Testis (tissue), 5 donors: Measurements from ENCODE around the gene PBX1. TPM values are rescaled to one million over a fixed set of nuclear protein-coding genes. Genes with fewer than 3 reads are reported as not detected.

Experiments used
- DNase-seq: peaks from one replicate; pipeline ENCODE4 v3.0.0-alpha.2; 2019
- H3K27ac ChIP-seq, 2 donors: fragments of 200-600 bp; sonication (generic); one replicate each; pipeline ENCODE4 v1.5.1; 2019
- H3K27me3 ChIP-seq: fragments of 200-600 bp; sonication (generic); one replicate; pipeline ENCODE4 v1.5.1; 2019
- H3K36me3 ChIP-seq: fragments of 200-600 bp; sonication (generic); one replicate; pipeline ENCODE4 v1.5.1; 2017; ENCODE audit warnings: low read depth; ENCODE audit errors: missing control alignments
- H3K4me1 ChIP-seq: fragments of 200-600 bp; sonication (generic); one replicate; pipeline ENCODE4 v1.5.1; 2019
- H3K4me3 ChIP-seq, 2 donors: fragments of 200-600 bp; sonication (generic); one replicate each; pipeline ENCODE4 v1.5.1; 2017 to 2019
- H3K9me3 ChIP-seq: fragments of 200-600 bp; sonication (generic); one replicate; pipeline ENCODE4 v1.5.1; 2017
- POLR2A ChIP-seq: fragments of 450-650 bp; IDR thresholded peaks from one replicate; pipeline ENCODE4 v1.6.1; 2017; ENCODE audit warnings: antibody characterized with exemption, mild to moderate bottlenecking, moderate library complexity
- WGBS, 2 donors: methylation state at CpG; one replicate each; pipeline ENCODE4 v1.1.5; 2018; 5-methylcytosine and 5-hydroxymethylcytosine counted together
- intact Hi-C: fragments of 100-400 bp; cut with DNase I; formaldehyde crosslinking; loops from one replicate; pipeline ENCODE4 v1.15.1; 2023; ENCODE audit warnings: low total_unique reads
- long read RNA-seq, 2 donors: transcript quantifications; one replicate each; lab custom pipeline, GENCODE V29; 2026
- polyA plus RNA-seq: library from polyadenylated mRNA; stranded (reverse); fragments of 350-450 nt; fragmentation: Illumina TruSeq; extraction: RNeasy Lipid Tissue Mini Kit (QIAGEN cat#74804); gene quantifications from one replicate; pipeline ENCODE4 v1.2.3, GENCODE V29; 2014; ENCODE audit warnings: low read depth, low replicate concordance; ENCODE audit not compliant: insufficient read depth
- total RNA-seq, 2 donors: library from RNA; depleted of rRNA; stranded (reverse); fragments of >200 nt; gene quantifications; one replicate each; pipeline ENCODE4 v1.2.3, GENCODE V29; 2016
- TF ChIP-seq, protein P1 (sequence below), 3 experiments: fragments of 450-650 bp in 2 of 3; fragments of 200-600 bp in 1 of 3; sonication (generic) in 1 of 3; IDR thresholded peaks; one replicate each; pipeline ENCODE4 v1.5.1; 2016 to 2019; ENCODE audit warnings: antibody characterized with exemption in 3 of 3, mild to moderate bottlenecking in 2 of 3, moderate library complexity in 1 of 3

PBX1 gene
- total RNA-seq, result 10 to 100 TPM; 20.3 to 25.0 TPM
- polyA plus RNA-seq, result 20.2 TPM
- long read RNA-seq, donor 1, full-length matches to known transcripts, result 25 of 109 reads
- long read RNA-seq, donor 1, partial matches to known transcripts, result 84 of 109 reads
- long read RNA-seq, donor 1, other reads (novel, unspliced or antisense), result 0 of 109 reads
- long read RNA-seq, donor 2, full-length matches to known transcripts, result 9 of 49 reads
- long read RNA-seq, donor 2, partial matches to known transcripts, result 40 of 49 reads
- long read RNA-seq, donor 2, other reads (novel, unspliced or antisense), result 0 of 49 reads

DNA sequence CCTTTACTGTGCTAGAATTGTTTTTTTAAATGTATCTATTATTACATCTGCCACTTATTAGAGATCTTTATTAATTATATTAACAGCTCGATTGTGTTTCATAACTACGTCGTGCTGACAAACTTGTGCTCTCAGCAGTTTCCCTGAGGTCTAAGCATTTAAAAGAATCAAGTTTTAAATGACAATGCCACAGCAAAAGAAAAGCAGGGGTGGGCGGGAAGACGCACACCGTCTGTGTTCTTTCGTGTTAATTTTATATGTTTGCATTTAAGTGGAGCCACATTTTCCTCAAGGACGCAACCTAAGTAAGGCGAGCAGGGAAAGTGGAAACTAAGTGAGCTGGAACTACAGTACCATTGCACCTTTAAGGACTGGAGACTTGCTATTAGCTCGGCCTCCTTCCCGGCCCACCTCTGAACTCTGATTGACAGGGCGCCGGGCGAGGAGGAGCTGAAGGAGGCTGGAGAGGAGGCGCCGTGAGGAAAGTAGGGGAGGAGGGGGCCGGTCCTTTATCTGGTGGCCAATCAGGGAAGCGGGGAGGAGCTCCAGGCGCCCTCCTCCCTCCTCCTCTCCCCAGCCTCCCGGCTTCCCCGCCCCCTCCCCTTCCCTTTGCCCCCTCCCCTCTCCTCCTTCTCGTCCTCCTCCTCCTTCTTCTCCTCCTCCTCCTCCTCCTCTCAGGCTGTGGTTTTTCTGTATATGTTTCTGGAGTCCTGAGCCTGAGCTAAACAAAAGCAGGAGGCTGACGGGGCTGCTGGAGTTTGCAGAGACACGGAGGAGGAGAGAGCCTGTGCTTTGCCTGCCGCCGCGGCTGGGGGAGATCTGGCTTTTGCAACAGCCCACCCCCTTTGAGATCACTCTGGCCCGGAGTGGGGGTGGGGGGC lies at the start of gene PBX1:
TSS of gene PBX1 (plus strand) at position 724 of the 881 bp plus-strand sequence.
- no peaks in the 10 kb centered on the region for H3K4me1 ChIP-seq
- H3K36me3 ChIP-seq, result no peaks in the 10 kb centered on the region
- peak within 1 kb of the TSS; percentile 66 to 81 for H3K4me3 ChIP-seq
- H3K27ac ChIP-seq, result peak within 1 kb of the TSS; percentile 86 to 92
- intact Hi-C loops, result no loop called here
- DNase-seq, result peak; percentile 99
- no peaks in the 10 kb centered on the region for H3K9me3 ChIP-seq
- TF ChIP-seq, protein P1, sequence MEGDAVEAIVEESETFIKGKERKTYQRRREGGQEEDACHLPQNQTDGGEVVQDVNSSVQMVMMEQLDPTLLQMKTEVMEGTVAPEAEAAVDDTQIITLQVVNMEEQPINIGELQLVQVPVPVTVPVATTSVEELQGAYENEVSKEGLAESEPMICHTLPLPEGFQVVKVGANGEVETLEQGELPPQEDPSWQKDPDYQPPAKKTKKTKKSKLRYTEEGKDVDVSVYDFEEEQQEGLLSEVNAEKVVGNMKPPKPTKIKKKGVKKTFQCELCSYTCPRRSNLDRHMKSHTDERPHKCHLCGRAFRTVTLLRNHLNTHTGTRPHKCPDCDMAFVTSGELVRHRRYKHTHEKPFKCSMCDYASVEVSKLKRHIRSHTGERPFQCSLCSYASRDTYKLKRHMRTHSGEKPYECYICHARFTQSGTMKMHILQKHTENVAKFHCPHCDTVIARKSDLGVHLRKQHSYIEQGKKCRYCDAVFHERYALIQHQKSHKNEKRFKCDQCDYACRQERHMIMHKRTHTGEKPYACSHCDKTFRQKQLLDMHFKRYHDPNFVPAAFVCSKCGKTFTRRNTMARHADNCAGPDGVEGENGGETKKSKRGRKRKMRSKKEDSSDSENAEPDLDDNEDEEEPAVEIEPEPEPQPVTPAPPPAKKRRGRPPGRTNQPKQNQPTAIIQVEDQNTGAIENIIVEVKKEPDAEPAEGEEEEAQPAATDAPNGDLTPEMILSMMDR (IDR thresholded peaks at IDR 0.05), result no peak
- peak; percentile 47 for TF ChIP-seq POLR2A
- H3K27me3 ChIP-seq, result no peaks in the 10 kb centered on the region
- 0 to 1% methylated on average over 22 to 26 of the region's 28 CpGs for WGBS, 2 donors

DNA sequence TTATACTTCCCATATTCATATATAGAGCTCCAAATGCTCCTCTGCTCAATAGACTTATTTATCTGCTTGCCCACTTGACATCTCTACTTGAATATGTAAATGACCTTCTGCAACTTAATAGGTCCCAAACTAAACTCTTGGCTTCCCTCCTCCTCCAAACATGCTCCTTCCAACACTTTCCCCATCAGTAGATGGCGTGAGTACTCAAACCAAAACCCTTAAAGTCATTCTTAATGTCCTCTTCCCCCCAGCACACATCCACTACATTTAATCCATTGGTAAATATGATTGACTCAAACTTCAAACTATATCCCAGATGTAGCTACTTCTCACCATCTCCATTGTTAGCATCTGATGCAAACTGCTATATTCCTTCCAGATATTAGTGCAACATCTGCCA lies 48.5 kb upstream of the PBX1 start:
- no peak for DNase-seq
- WGBS, 2 donors, result 80 to 89% methylated on average over 1 of the region's 1 CpG
- no peak overlapping the region for H3K4me3 ChIP-seq
- H3K36me3 ChIP-seq, result no peaks in the 10 kb centered on the region
- intact Hi-C loops, result no loop called here
- no peaks in the 10 kb centered on the region for H3K4me1 ChIP-seq
- no peaks in the 10 kb centered on the region for H3K9me3 ChIP-seq
- H3K27ac ChIP-seq, result no peak overlapping the region
- no peaks in the 10 kb centered on the region for H3K27me3 ChIP-seq
- TF ChIP-seq, protein P1 (IDR thresholded peaks at IDR 0.05), result no peak
- no peak for TF ChIP-seq POLR2A

DNA sequence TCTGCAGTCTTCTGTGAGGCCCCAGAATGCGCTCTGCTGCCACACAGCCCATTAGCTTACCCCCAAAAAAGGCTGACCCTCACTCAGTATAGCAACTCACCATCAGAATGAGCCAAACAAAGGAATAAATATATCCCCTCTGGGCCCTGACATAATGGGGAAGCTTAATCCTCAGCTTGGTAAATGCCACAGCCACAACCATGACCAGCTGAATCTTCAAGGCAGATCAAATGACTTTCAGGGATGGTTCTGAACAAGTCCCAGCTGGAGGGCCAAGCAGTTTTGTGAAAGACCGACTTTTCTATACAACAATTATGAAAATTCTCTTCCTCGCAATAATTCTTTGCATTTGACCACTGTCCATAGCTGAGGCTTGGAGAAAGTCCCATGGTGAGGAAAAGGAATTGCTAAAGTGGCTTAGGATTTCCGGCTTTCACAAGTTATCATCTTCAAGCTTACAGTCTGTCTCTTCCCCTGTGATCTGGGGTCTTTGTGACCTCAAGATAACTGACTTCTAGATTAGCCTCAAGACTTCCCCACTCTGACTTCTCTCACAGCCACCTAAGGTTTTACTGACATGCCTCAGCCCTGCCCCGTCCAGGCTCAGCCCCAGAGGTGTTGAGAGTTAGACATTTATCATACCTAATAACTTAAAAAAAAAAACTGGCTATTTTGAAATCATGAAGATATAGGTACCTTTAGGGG lies 47.8 kb upstream of the PBX1 start:
- 89 to 93% methylated on average over 5 of the region's 5 CpGs for WGBS, 2 donors
- DNase-seq, result no peak
- TF ChIP-seq POLR2A, result no peak
- TF ChIP-seq, protein P1 (IDR thresholded peaks at IDR 0.05), result no peak
- Histone ChIP-seq H3K27me3 (no peaks in the 10 kb centered on the region), H3K36me3 (no peaks in the 10 kb centered on the region), H3K9me3 (no peaks in the 10 kb centered on the region), H3K4me1 (no peaks in the 10 kb centered on the region), H3K4me3 (no peak overlapping the region), H3K27ac (no peak overlapping the region)
- intact Hi-C loops, result no loop called here

DNA sequence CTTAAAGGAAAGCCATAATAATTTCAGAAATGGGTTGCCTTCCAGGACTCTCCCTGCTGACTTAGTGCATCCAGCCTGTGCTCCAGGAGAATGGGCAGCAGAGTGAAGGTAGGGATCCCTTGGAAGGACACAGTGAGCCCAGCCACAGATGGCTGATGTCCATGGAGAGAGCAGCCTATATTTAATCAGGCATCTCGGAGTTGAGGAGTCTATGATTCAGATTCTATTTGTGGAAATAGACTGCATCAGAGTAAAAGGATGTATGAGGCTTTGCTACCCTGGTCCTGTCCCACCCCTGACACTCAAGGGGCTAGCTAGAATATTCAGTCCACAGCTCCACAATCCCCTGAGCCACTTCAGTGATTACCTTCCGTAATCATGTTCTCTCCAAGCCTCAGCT lies 43.8 kb upstream of the PBX1 start:
- DNase-seq, result no peak
- intact Hi-C loops, result no loop called here
- Histone ChIP-seq H3K4me1 (no peaks in the 10 kb centered on the region), H3K27me3 (no peaks in the 10 kb centered on the region), H3K36me3 (no peaks in the 10 kb centered on the region), H3K27ac (no peak overlapping the region), H3K9me3 (no peaks in the 10 kb centered on the region), H3K4me3 (no peak overlapping the region)
- TF ChIP-seq POLR2A, result no peak
- TF ChIP-seq, protein P1 (IDR thresholded peaks at IDR 0.05), result no peak
- WGBS, 2 donors, result 67 to 70% methylated on average over 2 of the region's 2 CpGs
